Prostate gland (tissue), 2 donors: ENCODE results near the gene EPHA6. TPM values are rescaled to one million over a fixed set of nuclear protein-coding genes. Genes with fewer than 3 reads are reported as not detected.

ENCODE experiments used
- DNase-seq: peaks from one replicate; pipeline ENCODE4 v3.0.0-alpha.2; 2019; ENCODE audit warnings: low spot score
- H3K27ac ChIP-seq, 2 donors: fragments of 200-600 bp; sonication (generic); 2 replicates each; pipeline ENCODE4 v1.5.1; 2017 to 2019
- H3K27me3 ChIP-seq: fragments of 200-600 bp; sonication (generic); replicated peaks from 2 replicates; pipeline ENCODE4 v1.5.1; 2019; ENCODE audit not compliant: insufficient read depth
- H3K36me3 ChIP-seq, 2 donors: fragments of 200-600 bp; sonication (generic); 1 replicate in 1 of 2; 2 replicates in 1 of 2; pipeline versions ENCODE4 v1.5.1 to v1.8.1; 2017 to 2019
- H3K4me1 ChIP-seq: fragments of 200-600 bp; sonication (generic); replicated peaks from 2 replicates; pipeline ENCODE4 v1.5.1; 2019
- H3K4me3 ChIP-seq, 2 donors: fragments of 200-600 bp; sonication (generic); 2 replicates each; pipeline ENCODE4 v1.5.1; 2017 to 2019
- H3K9me3 ChIP-seq: fragments of 200-600 bp; sonication (generic); 2 replicates; pipeline ENCODE4 v1.5.1; 2017
- CTCF ChIP-seq, 4 experiments: fragments of 200-600 bp in 2 of 4; fragments of 450-650 bp in 2 of 4; sonication (generic) in 2 of 4; IDR thresholded peaks; 1 replicate in 3 of 4; 2 replicates in 1 of 4; pipeline ENCODE4 v1.5.1; 2016 to 2019; ENCODE audit warnings: antibody characterized with exemption in 4 of 4, mild to moderate bottlenecking in 2 of 4, moderate library complexity in 2 of 4
- POLR2A ChIP-seq: fragments of 450-650 bp; IDR thresholded peaks from one replicate; pipeline ENCODE4 v1.6.1; 2016; ENCODE audit warnings: antibody characterized with exemption, mild to moderate bottlenecking
- POLR2AphosphoS5 ChIP-seq: sonication (generic); formaldehyde crosslinking; IDR thresholded peaks from one replicate; pipeline ENCODE4 v1.6.1; 2017; ENCODE audit warnings: antibody characterized with exemption
- WGBS: methylation state at CpG from one replicate; pipeline ENCODE4 v1.1.5; 2018; 5-methylcytosine and 5-hydroxymethylcytosine counted together
- intact Hi-C: fragments of 100-400 bp; cut with DNase I; formaldehyde crosslinking; loops from one replicate; pipeline ENCODE4 v1.14.2; 2022
- total RNA-seq, 2 donors: library from RNA; depleted of rRNA; stranded (reverse); fragments of >200 nt; gene quantifications; one replicate each; pipeline ENCODE4 v1.1.0, GENCODE V29; 2016

EPHA6 gene
- total RNA-seq, 2 donors from 2014 or later = 1.1 to 3.7 TPM

- intact Hi-C loops = no loop called here
- H3K4me1 ChIP-seq = no peaks in the 10 kb centered on the region
- TF ChIP-seq CTCF (IDR thresholded peaks at IDR 0.05) (no peak), POLR2AphosphoS5 (no peak), POLR2A (no peak)
Measured at GRCh38 chr3:97235179-97235578, 420.8 kb downstream of the EPHA6 start.

GRCh38 chr3:97235611-97236315 is 421.4 kb downstream of the EPHA6 start:
- Histone ChIP-seq H3K4me3 (no peak overlapping the region), H3K9me3 (no peaks in the 10 kb centered on the region), H3K27ac (no peak overlapping the region), H3K36me3 (no peaks in the 10 kb centered on the region), H3K4me1 (no peaks in the 10 kb centered on the region), H3K27me3 (no peaks in the 10 kb centered on the region)
- no peak for DNase-seq
- intact Hi-C loops = no loop called here
- TF ChIP-seq POLR2AphosphoS5 (peak; percentile 30), POLR2A (no peak)

More at GRCh38 chr3:97235179-97235578, 420.8 kb downstream of the EPHA6 start:
- DNase-seq = no peak
- Histone ChIP-seq H3K27ac (no peak overlapping the region), H3K27me3 (no peaks in the 10 kb centered on the region), H3K9me3 (no peaks in the 10 kb centered on the region), H3K4me3 (no peak overlapping the region), H3K36me3 (no peaks in the 10 kb centered on the region)

- 90% methylated on average over 1 of the region's 1 CpG for WGBS
- intact Hi-C loops = no loop called here
Measured at GRCh38 chr3:97241417-97241816, 427.0 kb downstream of the EPHA6 start.

GRCh38 chr3:97245201-97245910 is 431.0 kb downstream of the EPHA6 start:
- H3K4me1 ChIP-seq = no peaks in the 10 kb centered on the region
- WGBS = 67% methylated on average over 2 of the region's 2 CpGs
- no peaks in the 10 kb centered on the region for H3K36me3 ChIP-seq
- H3K9me3 ChIP-seq = no peaks in the 10 kb centered on the region
- no peak overlapping the region for H3K27ac ChIP-seq
- no peaks in the 10 kb centered on the region for H3K27me3 ChIP-seq
- DNase-seq = no peak
- no peak for TF ChIP-seq CTCF (IDR thresholded peaks at IDR 0.05)
- no peak for TF ChIP-seq POLR2A
- no peak for TF ChIP-seq POLR2AphosphoS5
- no peak overlapping the region for H3K4me3 ChIP-seq
- intact Hi-C loops = no loop called here

More at GRCh38 chr3:97241417-97241816, 427.0 kb downstream of the EPHA6 start:
- no peaks in the 10 kb centered on the region for H3K36me3 ChIP-seq
- H3K9me3 ChIP-seq = no peaks in the 10 kb centered on the region
- no peak overlapping the region for H3K27ac ChIP-seq
- TF ChIP-seq POLR2AphosphoS5 = no peak
- TF ChIP-seq POLR2A = no peak
- no peak for TF ChIP-seq CTCF (IDR thresholded peaks at IDR 0.05)
- no peak for DNase-seq
- H3K4me1 ChIP-seq = no peaks in the 10 kb centered on the region
- no peak overlapping the region for H3K4me3 ChIP-seq
- H3K27me3 ChIP-seq = no peaks in the 10 kb centered on the region

- Histone ChIP-seq H3K4me3 (no peak overlapping the region), H3K36me3 (no peaks in the 10 kb centered on the region), H3K4me1 (no peaks in the 10 kb centered on the region), H3K9me3 (no peaks in the 10 kb centered on the region), H3K27me3 (no peaks in the 10 kb centered on the region), H3K27ac (no peak overlapping the region)
- no peak for TF ChIP-seq CTCF (IDR thresholded peaks at IDR 0.05)
- TF ChIP-seq POLR2AphosphoS5 = no peak
- TF ChIP-seq POLR2A = no peak
- 91% methylated on average over 2 of the region's 2 CpGs for WGBS
- intact Hi-C loops = no loop called here
- no peak for DNase-seq
Measured at GRCh38 chr3:97256060-97256459, 441.7 kb downstream of the EPHA6 start.
